Spleen (tissue), 7 donors: ENCODE data around the gene MED28.
"Not testable (repeated sequence)": the region's sequence is repeated elsewhere in the genome, so short reads cannot be mapped to it uniquely, and the experiment has no call there.

Experiments used
- POLR2A ChIP-seq, 3 donors: fragments of 450-650 bp; IDR thresholded peaks; one replicate each; pipeline ENCODE4 v1.5.1; 2017; ENCODE audit warnings: antibody characterized with exemption in 3 of 3, mild to moderate bottlenecking in 1 of 3
- TF ChIP-seq, protein P1 (sequence below), 11 experiments: fragments of 200-600 bp in 7 of 11; fragments of 450-650 bp in 4 of 11; sonication (generic) in 4 of 11; IDR thresholded peaks in 8 of 11; conservative IDR thresholded peaks in 3 of 11; 1 replicate in 7 of 11; 2 replicates in 4 of 11; pipeline versions ENCODE4 v1.4.0 to v1.8.0; 2016 to 2021; ENCODE audit warnings: antibody characterized with exemption in 11 of 11, inconsistent platforms in 4 of 11, mild to moderate bottlenecking in 1 of 11
- donor health status: DM: no; HTN: no; CAD: no; lungs with moderate emphysema.
- donor health status: DM: no; HTN: no; CAD: no.
- donor health status: DM: no; HTN: no; CAD: no.

DNA sequence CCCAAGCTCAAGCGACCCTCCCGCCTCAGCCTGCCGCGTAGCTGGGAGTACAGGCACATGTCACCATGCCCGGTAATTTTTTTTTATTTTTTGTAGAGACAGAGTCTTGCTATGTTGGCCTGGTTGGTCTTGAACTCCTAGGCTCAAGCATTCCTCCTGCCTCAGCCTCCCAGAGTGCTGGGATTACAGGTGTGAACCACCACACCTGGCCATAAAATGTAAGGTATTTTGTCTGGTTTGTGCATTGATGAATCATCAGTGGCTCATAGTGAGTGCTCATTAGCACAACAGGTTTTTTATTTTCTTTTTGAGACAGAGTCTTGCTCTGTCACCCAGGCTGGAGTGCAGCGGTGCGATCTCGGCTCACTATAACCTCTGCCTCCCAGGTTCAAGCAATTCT lies 44.8 kb downstream of the MED28 start:
- TF ChIP-seq, protein P1, sequence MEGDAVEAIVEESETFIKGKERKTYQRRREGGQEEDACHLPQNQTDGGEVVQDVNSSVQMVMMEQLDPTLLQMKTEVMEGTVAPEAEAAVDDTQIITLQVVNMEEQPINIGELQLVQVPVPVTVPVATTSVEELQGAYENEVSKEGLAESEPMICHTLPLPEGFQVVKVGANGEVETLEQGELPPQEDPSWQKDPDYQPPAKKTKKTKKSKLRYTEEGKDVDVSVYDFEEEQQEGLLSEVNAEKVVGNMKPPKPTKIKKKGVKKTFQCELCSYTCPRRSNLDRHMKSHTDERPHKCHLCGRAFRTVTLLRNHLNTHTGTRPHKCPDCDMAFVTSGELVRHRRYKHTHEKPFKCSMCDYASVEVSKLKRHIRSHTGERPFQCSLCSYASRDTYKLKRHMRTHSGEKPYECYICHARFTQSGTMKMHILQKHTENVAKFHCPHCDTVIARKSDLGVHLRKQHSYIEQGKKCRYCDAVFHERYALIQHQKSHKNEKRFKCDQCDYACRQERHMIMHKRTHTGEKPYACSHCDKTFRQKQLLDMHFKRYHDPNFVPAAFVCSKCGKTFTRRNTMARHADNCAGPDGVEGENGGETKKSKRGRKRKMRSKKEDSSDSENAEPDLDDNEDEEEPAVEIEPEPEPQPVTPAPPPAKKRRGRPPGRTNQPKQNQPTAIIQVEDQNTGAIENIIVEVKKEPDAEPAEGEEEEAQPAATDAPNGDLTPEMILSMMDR (IDR thresholded peaks at IDR 0.05 in 8 of 11, conservative IDR thresholded peaks at IDR 0.05 in 3 of 11) = not testable (repeated sequence)
- not testable (repeated sequence) for TF ChIP-seq POLR2A (IDR thresholded peaks at IDR 0.05)
